Measurements from ENCODE around the gene INTS11.

Gene INTS11

DNA sequence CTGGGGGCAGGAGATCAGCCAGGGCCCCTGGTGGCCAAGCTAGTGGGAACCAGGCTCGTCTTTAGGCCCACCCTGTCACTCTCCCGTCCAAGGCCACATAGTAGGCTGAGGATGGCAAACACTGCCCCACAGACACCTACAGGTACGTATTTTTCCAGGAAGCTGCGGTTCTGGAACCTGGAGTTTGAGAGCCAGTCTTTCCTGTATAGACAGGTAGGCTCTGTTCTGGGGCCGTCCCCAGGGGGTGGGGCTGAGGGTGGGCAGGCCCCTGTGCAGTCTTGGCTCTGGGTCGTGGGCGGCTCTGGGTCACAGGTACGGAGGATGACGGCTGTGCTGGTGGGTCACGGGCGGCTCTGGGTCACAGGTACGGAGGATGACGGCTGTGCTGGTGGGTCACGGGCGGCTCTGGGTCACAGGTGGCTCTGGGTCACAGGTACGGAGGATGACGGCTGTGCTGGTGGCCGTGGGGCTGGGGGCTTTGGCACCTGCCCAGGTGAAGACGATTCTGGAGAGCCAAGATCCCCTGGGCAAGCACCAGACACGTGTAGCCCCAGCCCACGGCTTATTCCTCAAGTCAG, 13.9 kb downstream of the INTS11 start:
- TF ChIP-seq, protein P1, sequence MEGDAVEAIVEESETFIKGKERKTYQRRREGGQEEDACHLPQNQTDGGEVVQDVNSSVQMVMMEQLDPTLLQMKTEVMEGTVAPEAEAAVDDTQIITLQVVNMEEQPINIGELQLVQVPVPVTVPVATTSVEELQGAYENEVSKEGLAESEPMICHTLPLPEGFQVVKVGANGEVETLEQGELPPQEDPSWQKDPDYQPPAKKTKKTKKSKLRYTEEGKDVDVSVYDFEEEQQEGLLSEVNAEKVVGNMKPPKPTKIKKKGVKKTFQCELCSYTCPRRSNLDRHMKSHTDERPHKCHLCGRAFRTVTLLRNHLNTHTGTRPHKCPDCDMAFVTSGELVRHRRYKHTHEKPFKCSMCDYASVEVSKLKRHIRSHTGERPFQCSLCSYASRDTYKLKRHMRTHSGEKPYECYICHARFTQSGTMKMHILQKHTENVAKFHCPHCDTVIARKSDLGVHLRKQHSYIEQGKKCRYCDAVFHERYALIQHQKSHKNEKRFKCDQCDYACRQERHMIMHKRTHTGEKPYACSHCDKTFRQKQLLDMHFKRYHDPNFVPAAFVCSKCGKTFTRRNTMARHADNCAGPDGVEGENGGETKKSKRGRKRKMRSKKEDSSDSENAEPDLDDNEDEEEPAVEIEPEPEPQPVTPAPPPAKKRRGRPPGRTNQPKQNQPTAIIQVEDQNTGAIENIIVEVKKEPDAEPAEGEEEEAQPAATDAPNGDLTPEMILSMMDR (IDR thresholded peaks at IDR 0.05; ENCODE audit: extremely low read depth, missing control alignments), result no peak
- DNase-seq (ENCODE audit: low spot score), result no peak

GRCh38 chr1:1310109-1310385, 14.4 kb downstream of the INTS11 start:
- TF ChIP-seq, protein P1 (IDR thresholded peaks at IDR 0.05; ENCODE audit: extremely low read depth, missing control alignments), result no peak
- no peak for DNase-seq (ENCODE audit: low spot score)

- no peak for DNase-seq (ENCODE audit: low spot score)
- TF ChIP-seq, protein P1 (IDR thresholded peaks at IDR 0.05; ENCODE audit: extremely low read depth, missing control alignments), result no peak
Observed at GRCh38 chr1:1309251-1310108, 15.0 kb downstream of the INTS11 start.

GRCh38 chr1:1308756-1309250, 15.7 kb downstream of the INTS11 start:
- DNase-seq (ENCODE audit: low spot score), result peak; percentile 67
- TF ChIP-seq, protein P1 (IDR thresholded peaks at IDR 0.05; ENCODE audit: extremely low read depth, missing control alignments), result no peak

DNA sequence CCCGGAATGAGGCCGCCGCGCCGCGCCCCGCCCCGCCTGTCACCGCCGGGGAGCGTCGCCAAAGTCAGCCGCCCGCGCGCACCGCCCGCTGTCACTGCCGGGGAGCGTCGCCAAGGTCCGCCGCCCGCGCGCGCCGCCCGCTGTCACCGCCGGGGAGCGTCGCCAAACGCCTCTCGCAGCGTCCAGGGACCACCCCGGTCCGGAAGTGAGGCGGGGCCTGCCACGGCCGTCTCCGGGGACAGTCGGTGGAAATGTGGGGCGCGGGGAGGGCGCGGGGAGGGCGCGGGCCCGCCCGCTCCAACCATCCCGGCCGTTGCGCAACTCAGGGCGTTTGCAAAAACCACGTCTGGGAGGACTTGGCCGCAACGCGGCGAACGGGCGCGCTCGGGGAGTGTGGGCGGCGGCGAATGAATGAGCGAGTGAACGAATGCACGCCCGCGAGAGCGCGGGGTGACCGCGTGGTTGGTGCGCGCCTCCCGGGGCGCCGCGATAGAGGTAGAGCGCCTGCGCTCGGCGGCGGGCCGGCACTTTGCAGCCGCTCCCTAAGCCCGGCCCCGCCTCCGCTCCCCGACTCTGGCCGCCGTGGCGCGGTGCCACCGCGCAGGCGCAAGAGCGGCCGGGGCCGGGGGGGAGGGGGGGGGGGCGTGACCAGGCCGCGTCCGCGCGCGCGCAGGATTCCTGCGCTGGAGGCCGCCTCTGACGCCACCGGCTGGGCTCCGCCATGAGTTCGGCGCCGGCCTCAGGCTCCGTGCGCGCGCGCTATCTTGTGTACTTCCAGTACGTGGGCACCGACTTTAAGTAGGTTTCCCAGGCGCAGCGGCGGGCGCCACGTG, 16.3 kb downstream of the INTS11 start, which contains the start of the genes ACAP3 and PUSL1:
Gene ACAP3, minus strand, starts transcription at position 8 of the 833 bp plus-strand sequence. CDS start 115 bp downstream, outside the sequence.
Gene PUSL1, plus strand, starts transcription at position 675 of the 833 bp plus-strand sequence. Its CDS starts 47 bp downstream, at position 722.
- TF ChIP-seq, protein P1 (IDR thresholded peaks at IDR 0.05; ENCODE audit: extremely low read depth, missing control alignments), result no peak
- DNase-seq (ENCODE audit: low spot score), result peak; percentile 100

DNA sequence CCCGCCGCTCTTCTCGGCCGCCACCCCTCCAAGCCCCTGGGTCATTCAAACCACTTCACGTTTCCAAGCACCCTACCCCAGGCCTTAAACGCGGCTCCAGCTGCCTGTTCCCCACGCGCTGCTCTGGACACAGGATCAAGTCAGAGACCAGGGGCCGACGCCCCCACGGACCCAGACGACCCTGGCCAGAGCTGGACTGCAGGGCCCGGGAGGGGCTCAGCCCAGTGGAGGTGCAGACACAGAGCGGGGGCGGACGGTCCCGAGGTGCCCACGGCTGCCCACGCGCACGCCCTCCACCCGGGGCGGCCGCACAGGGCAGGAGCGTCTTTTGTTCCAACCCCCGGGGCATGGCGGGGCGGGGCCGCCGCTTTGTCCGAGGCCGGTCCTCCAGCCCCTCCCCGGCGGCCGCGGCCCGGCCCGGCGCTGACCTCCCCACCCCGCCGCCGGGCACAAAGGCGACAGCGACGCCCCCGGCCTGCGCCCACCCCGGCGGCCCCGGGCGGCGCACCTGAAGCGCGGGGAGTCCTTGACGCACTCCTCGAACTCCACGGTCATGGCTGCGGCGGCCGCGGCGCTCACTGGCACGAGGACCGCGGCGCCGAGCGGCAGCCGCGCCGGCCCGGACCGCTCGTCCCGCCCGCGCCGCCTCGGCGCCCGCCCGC, 17.1 kb downstream of the INTS11 start:
- TF ChIP-seq, protein P1 (IDR thresholded peaks at IDR 0.05; ENCODE audit: extremely low read depth, missing control alignments), result no peak
- no peak for DNase-seq (ENCODE audit: low spot score)

All from GM20000 (cell line).